ENCODE data around the gene GIPC2.

DNA sequence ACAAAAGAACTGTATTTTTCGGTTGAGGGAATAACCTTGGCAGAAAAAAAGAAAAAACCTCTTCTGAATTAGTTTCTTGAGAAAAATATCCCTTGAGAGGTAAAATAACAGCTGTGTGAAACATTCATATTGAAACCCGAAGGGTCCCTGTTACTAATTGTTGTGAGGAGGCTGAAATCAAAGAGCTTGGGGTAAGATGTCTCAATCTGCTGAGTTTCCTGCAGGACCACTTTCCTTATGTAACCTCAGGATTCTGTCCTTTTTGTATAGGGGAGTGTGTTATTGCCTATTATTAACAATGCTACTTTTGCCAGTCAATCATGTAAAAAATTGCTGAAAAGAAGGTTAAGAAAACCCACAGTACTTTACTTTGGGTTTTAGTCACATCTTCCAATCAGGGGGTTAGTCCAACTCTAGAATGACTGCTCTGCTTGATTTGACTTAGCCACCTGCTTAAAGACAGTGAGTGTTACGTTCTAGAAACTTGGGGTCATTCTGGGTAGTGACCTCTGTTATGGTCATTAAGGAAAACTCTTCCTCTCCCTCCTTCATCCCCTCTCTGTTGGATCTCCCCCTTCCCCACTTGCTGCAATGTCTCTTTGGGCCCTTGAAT is 138.8 kb downstream of the GIPC2 start:
- TF ChIP-seq, protein P1, sequence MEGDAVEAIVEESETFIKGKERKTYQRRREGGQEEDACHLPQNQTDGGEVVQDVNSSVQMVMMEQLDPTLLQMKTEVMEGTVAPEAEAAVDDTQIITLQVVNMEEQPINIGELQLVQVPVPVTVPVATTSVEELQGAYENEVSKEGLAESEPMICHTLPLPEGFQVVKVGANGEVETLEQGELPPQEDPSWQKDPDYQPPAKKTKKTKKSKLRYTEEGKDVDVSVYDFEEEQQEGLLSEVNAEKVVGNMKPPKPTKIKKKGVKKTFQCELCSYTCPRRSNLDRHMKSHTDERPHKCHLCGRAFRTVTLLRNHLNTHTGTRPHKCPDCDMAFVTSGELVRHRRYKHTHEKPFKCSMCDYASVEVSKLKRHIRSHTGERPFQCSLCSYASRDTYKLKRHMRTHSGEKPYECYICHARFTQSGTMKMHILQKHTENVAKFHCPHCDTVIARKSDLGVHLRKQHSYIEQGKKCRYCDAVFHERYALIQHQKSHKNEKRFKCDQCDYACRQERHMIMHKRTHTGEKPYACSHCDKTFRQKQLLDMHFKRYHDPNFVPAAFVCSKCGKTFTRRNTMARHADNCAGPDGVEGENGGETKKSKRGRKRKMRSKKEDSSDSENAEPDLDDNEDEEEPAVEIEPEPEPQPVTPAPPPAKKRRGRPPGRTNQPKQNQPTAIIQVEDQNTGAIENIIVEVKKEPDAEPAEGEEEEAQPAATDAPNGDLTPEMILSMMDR (optimal IDR thresholded peaks at IDR 0.05 in 1 of 3, IDR thresholded peaks at IDR 0.05 in 1 of 3, conservative IDR thresholded peaks at IDR 0.05 in 1 of 3; ENCODE audit: extremely low read depth in 1 of 3, insufficient read depth in 2 of 3, low read length in 3 of 3), result no peak
- no peak for TF ChIP-seq EZH2 (IDR thresholded peaks at IDR 0.05; ENCODE audit: low read length)

Data from keratinocyte (primary cell).